CD4-positive, alpha-beta T cell treated with Interleukin-4 for 1 hour (primary cell): ENCODE results near the gene PCDHGB2.
A peak's percentile ranks its signal among the peaks of the same experiment; 100 is the strongest.
"Not testable (repeated sequence)": the region's sequence is repeated elsewhere in the genome, so short reads cannot be mapped to it uniquely, and the experiment has no call there.

Experiments
- DNase-seq, 2 donors: peaks; one replicate each; pipeline ENCODE4 v3.0.0-alpha.2; 2020 to 2022

PCDHGB2 gene

GRCh38 chr5:141359790-141360426 lies at the start of gene PCDHGB2:
Gene PCDHGB2, plus strand, starts transcription at chr5:141359994. Its CDS starts 142 bp downstream, at chr5:141360136.
- peak in 1 of 2 donors; percentile 49 for DNase-seq

GRCh38 chr5:141313711-141314110 lies 46.1 kb upstream of the PCDHGB2 start:
- no peak for DNase-seq

GRCh38 chr5:141316963-141317362 lies 42.8 kb upstream of the PCDHGB2 start:
- DNase-seq: not testable (repeated sequence)

- no peak for DNase-seq
Measured at GRCh38 chr5:141319202-141319601, 40.6 kb upstream of the PCDHGB2 start.

GRCh38 chr5:141319699-141320098 lies 40.1 kb upstream of the PCDHGB2 start:
- DNase-seq: no peak

- DNase-seq: peak; percentile 94
Measured at GRCh38 chr5:141320225-141321169, 39.3 kb upstream of the PCDHGB2 start, which contains the start of gene TAF7. Gene TAF7, minus strand, starts transcription at chr5:141320784. Its CDS starts 740 bp downstream, at chr5:141320044.

GRCh38 chr5:141322261-141322660 lies 37.5 kb upstream of the PCDHGB2 start:
- no peak for DNase-seq

GRCh38 chr5:141326088-141326854 lies 33.5 kb upstream of the PCDHGB2 start:
- DNase-seq: peak; percentile 74 to 77

- no peak for DNase-seq
Measured at GRCh38 chr5:141328231-141328630, 31.6 kb upstream of the PCDHGB2 start.

- peak; percentile 28 to 42 for DNase-seq
Measured at GRCh38 chr5:141330299-141331080, 29.3 kb upstream of the PCDHGB2 start, which contains the start of gene PCDHGA1. Gene PCDHGA1, plus strand, starts transcription at chr5:141330514.

- not testable (repeated sequence) for DNase-seq
Measured at GRCh38 chr5:141332571-141332970, 27.2 kb upstream of the PCDHGB2 start.

GRCh38 chr5:141338538-141339306 lies 21.1 kb upstream of the PCDHGB2 start, which contains the start of gene PCDHGA2:
Gene PCDHGA2, plus strand, starts transcription at chr5:141338760.
- DNase-seq: no peak

GRCh38 chr5:141340781-141341354 lies 18.9 kb upstream of the PCDHGB2 start:
- DNase-seq: not testable (repeated sequence)

GRCh38 chr5:141342773-141343172 lies 17.0 kb upstream of the PCDHGB2 start:
- no peak for DNase-seq

GRCh38 chr5:141343242-141343952 lies 16.4 kb upstream of the PCDHGB2 start, which contains the start of gene PCDHGA3:
Gene PCDHGA3, plus strand, starts transcription at chr5:141343829. Its CDS starts 205 bp downstream, at chr5:141344034.
- no peak for DNase-seq

GRCh38 chr5:141343953-141344463 lies 15.8 kb upstream of the PCDHGB2 start:
- DNase-seq: no peak

- DNase-seq: no peak
Measured at GRCh38 chr5:141345327-141345726, 14.5 kb upstream of the PCDHGB2 start.

GRCh38 chr5:141346017-141346416 lies 13.8 kb upstream of the PCDHGB2 start:
- DNase-seq: not testable (repeated sequence)

- DNase-seq: peak in 1 of 2 donors; percentile 43
Measured at GRCh38 chr5:141349917-141350619, 9.7 kb upstream of the PCDHGB2 start, which contains the start of gene PCDHGB1. Gene PCDHGB1, plus strand, starts transcription at chr5:141350099. Its CDS starts 162 bp downstream, at chr5:141350261.
